HepG2 (cell line): ENCODE results near the gene C5AR1. TPM values are rescaled to one million over a fixed set of nuclear protein-coding genes. Genes with fewer than 3 reads are reported as not detected.

Experiments used
- CHD4 ChIP-seq: fragments of 200-600 bp; sonication (generic); IDR thresholded peaks from 2 replicates; pipeline ENCODE4 v1.7.0; 2017; ENCODE audit warnings: mild to moderate bottlenecking, low read length, borderline replicate concordance
- FLYWCH1 ChIP-seq: sonication (generic); formaldehyde crosslinking; IDR thresholded peaks from 2 replicates; pipeline ENCODE4 v1.8.1; 2023; ENCODE audit warnings: mild to moderate bottlenecking, missing genetic modification reagents
- HMGA1 ChIP-seq: sonication (generic); formaldehyde crosslinking; conservative IDR thresholded peaks from 2 replicates; pipeline ENCODE4 v1.4.0; 2020; ENCODE audit warnings: missing genetic modification reagents
- HOXA9 ChIP-seq: sonication (generic); formaldehyde crosslinking; IDR thresholded peaks from 2 replicates; pipeline ENCODE4 v1.8.1; 2022; ENCODE audit warnings: missing genetic modification reagents, mild to moderate bottlenecking, moderate library complexity, borderline replicate concordance
- NRL ChIP-seq: sonication (generic); formaldehyde crosslinking; IDR thresholded peaks from 2 replicates; pipeline ENCODE4 v1.5.0; 2020; ENCODE audit warnings: missing genetic modification reagents, mild to moderate bottlenecking, moderate library complexity, borderline replicate concordance
- POGZ ChIP-seq: sonication (generic); formaldehyde crosslinking; IDR thresholded peaks from 2 replicates; pipeline ENCODE4 v1.4.0; 2020; ENCODE audit warnings: mild to moderate bottlenecking, missing genetic modification reagents
- PPARG ChIP-seq: conservative IDR thresholded peaks from 2 replicates; pipeline ENCODE4 v1.6.1; 2016; ENCODE audit warnings: missing biosample characterization, missing genetic modification reagents
- RXRB ChIP-seq: IDR thresholded peaks from 2 replicates; pipeline ENCODE4 v1.6.1; 2016; ENCODE audit warnings: borderline replicate concordance, missing genetic modification reagents, missing compliant biosample characterization
- SAP130 ChIP-seq: IDR thresholded peaks from 2 replicates; pipeline ENCODE4 v1.6.1; 2016; ENCODE audit warnings: low read depth
- SCMH1 ChIP-seq: sonication (generic); formaldehyde crosslinking; IDR thresholded peaks from 2 replicates; pipeline ENCODE4 v1.9.0; 2021; ENCODE audit warnings: missing genetic modification reagents, mild to moderate bottlenecking, borderline replicate concordance
- TCF7L2 ChIP-seq: IDR thresholded peaks from 2 replicates; pipeline ENCODE4 v1.6.1; 2011; ENCODE audit warnings: mild to moderate bottlenecking, low read depth, low read length, moderate library complexity
- TGIF2 ChIP-seq: IDR thresholded peaks from 2 replicates; pipeline ENCODE4 v1.6.1; 2016; ENCODE audit warnings: control low read depth, missing compliant biosample characterization
- XRCC5 ChIP-seq: fragments of 200-400 bp; formaldehyde crosslinking; optimal IDR thresholded peaks from 2 replicates; pipeline ENCODE3; 2017; ENCODE audit warnings: mild to moderate bottlenecking, low read length
- ZNF333 ChIP-seq: sonication (generic); formaldehyde crosslinking; IDR thresholded peaks from 2 replicates; pipeline ENCODE4 v1.4.0; 2020; ENCODE audit warnings: mild to moderate bottlenecking, missing genetic modification reagents, borderline replicate concordance
- ZNF550 ChIP-seq: sonication (generic); formaldehyde crosslinking; IDR thresholded peaks from 2 replicates; pipeline ENCODE4 v1.4.0; 2020; ENCODE audit warnings: mild to moderate bottlenecking, missing genetic modification reagents, borderline replicate concordance
- ZNF768 ChIP-seq: sonication (generic); formaldehyde crosslinking; IDR thresholded peaks from 2 replicates; pipeline ENCODE4 v1.4.0; 2020; ENCODE audit warnings: missing genetic modification reagents
- polyA plus RNA-seq, 8 experiments: library from polyadenylated mRNA; depleted of rRNA in 3 of 8; stranded (reverse) in 7 of 8; unstranded in 1 of 8; fragments of >200 nt; fragmentation: Illumina TruSeq in 4 of 8; extraction: Trizol in 4 of 8; gene quantifications; 2 replicates each; pipeline versions ENCODE4 v1.2.1 to v1.2.3, GENCODE V29; 2011 to 2016; ENCODE audit warnings: low read depth in 4 of 8, missing spikeins in 1 of 8, mixed read lengths in 1 of 8; ENCODE audit not compliant: insufficient read depth in 1 of 8
- total RNA-seq, 5 experiments: library from RNA; depleted of rRNA; stranded (reverse); fragments of >200 nt; fragmentation: Illumina TruSeq; extraction: Trizol; gene quantifications; 2 replicates each; pipeline ENCODE4 v1.2.3, GENCODE V29; 2016; ENCODE audit warnings: low read depth in 1 of 5
- TF ChIP-seq, protein P1 (sequence below): sonication (generic); formaldehyde crosslinking; IDR thresholded peaks from 2 replicates; pipeline ENCODE4 v1.4.0; 2020; ENCODE audit warnings: missing genetic modification reagents
- TF ChIP-seq, protein P2 (sequence below): sonication (generic); formaldehyde crosslinking; IDR thresholded peaks from 2 replicates; pipeline ENCODE4 v1.4.0; 2020; ENCODE audit warnings: missing genetic modification reagents, borderline replicate concordance
- TF ChIP-seq, protein P3 (sequence below): sonication (generic); formaldehyde crosslinking; IDR thresholded peaks from 2 replicates; pipeline ENCODE4 v1.8.1; 2022; ENCODE audit warnings: mild to moderate bottlenecking, missing genetic modification reagents
- TF ChIP-seq, protein P4 (sequence below): sonication (generic); formaldehyde crosslinking; conservative IDR thresholded peaks from 2 replicates; pipeline ENCODE4 v1.5.0; 2020; ENCODE audit warnings: missing genetic modification reagents

Gene C5AR1
- total and polyA plus RNA-seq, 2 of the 13 experiments (the other 11 are each of a cell fraction or from before 2014, with no cell fraction given): 0.07 to 1.6 TPM

DNA sequence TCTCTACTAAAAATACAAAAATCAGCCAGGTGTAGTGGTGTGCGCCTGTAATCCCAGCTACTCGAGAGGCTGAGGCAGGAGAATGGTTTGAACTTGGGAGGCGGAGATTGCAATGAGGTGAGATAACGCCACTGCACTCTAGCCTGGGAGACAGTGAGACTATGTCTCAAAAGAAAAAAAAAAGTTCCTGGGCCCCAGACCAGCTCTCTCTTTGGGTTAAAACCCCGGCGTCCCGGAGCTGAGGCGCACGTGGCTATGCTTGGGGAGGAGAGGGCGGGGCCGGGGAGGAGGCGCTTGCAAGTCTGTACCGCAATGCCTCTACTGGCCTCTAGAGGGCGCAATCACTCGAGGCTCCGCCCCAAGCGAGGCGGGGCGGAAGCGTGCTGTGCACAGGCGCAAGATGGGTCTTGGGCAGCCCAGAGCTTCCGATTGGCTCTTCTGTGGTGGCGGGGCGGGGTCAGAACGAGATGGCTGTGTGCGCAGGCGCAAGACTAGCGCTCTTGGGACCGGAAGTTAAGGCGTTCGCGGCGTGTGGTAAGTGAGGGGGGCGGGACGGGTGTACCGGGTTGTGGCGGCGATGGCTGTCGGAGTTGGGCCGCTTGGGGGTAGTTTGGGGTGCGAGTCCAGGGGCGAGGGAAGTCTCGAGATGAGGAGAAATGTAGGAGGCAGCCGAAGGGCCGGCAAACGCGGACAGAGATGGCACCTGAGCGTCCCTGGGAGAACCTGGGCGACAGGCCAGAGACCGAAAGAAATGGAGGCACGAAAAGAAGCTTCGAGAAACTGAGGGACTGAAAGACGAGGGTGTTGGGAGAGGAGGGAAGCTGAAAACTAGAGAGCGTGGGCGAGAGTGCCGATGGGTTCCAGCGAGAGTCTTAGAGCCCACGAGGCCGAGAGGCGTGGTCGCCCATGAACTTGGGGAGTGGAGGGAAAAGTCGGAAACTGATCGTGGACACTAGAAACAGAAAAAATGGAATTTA lies 39.4 kb downstream of the C5AR1 start, which contains the start of gene DHX34 (continued):
- TF ChIP-seq ZNF333 (CRISPR knock-in tag): no peak
- TF ChIP-seq ZNF768: 0 out of 2 replicates have a peak, but pooled peaks have one; percentile 39
- TF ChIP-seq, protein P1, sequence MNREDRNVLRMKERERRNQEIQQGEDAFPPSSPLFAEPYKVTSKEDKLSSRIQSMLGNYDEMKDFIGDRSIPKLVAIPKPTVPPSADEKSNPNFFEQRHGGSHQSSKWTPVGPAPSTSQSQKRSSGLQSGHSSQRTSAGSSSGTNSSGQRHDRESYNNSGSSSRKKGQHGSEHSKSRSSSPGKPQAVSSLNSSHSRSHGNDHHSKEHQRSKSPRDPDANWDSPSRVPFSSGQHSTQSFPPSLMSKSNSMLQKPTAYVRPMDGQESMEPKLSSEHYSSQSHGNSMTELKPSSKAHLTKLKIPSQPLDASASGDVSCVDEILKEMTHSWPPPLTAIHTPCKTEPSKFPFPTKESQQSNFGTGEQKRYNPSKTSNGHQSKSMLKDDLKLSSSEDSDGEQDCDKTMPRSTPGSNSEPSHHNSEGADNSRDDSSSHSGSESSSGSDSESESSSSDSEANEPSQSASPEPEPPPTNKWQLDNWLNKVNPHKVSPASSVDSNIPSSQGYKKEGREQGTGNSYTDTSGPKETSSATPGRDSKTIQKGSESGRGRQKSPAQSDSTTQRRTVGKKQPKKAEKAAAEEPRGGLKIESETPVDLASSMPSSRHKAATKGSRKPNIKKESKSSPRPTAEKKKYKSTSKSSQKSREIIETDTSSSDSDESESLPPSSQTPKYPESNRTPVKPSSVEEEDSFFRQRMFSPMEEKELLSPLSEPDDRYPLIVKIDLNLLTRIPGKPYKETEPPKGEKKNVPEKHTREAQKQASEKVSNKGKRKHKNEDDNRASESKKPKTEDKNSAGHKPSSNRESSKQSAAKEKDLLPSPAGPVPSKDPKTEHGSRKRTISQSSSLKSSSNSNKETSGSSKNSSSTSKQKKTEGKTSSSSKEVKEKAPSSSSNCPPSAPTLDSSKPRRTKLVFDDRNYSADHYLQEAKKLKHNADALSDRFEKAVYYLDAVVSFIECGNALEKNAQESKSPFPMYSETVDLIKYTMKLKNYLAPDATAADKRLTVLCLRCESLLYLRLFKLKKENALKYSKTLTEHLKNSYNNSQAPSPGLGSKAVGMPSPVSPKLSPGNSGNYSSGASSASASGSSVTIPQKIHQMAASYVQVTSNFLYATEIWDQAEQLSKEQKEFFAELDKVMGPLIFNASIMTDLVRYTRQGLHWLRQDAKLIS (CRISPR knock-in tag): no peak
- peak; percentile 93 for TF ChIP-seq XRCC5
- no peak for TF ChIP-seq TCF7L2
- peak; percentile 46; the same call in 1 of the 2 replicates for TF ChIP-seq NRL (CRISPR knock-in tag)
- no peak for TF ChIP-seq SCMH1 (CRISPR knock-in tag)
- TF ChIP-seq HOXA9 (CRISPR knock-in tag): no peak
- TF ChIP-seq, protein P2, sequence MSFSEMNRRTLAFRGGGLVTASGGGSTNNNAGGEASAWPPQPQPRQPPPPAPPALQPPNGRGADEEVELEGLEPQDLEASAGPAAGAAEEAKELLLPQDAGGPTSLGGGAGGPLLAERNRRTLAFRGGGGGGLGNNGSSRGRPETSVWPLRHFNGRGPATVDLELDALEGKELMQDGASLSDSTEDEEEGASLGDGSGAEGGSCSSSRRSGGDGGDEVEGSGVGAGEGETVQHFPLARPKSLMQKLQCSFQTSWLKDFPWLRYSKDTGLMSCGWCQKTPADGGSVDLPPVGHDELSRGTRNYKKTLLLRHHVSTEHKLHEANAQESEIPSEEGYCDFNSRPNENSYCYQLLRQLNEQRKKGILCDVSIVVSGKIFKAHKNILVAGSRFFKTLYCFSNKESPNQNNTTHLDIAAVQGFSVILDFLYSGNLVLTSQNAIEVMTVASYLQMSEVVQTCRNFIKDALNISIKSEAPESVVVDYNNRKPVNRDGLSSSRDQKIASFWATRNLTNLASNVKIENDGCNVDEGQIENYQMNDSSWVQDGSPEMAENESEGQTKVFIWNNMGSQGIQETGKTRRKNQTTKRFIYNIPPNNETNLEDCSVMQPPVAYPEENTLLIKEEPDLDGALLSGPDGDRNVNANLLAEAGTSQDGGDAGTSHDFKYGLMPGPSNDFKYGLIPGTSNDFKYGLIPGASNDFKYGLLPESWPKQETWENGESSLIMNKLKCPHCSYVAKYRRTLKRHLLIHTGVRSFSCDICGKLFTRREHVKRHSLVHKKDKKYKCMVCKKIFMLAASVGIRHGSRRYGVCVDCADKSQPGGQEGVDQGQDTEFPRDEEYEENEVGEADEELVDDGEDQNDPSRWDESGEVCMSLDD (CRISPR knock-in tag): no peak
- TF ChIP-seq, protein P3, sequence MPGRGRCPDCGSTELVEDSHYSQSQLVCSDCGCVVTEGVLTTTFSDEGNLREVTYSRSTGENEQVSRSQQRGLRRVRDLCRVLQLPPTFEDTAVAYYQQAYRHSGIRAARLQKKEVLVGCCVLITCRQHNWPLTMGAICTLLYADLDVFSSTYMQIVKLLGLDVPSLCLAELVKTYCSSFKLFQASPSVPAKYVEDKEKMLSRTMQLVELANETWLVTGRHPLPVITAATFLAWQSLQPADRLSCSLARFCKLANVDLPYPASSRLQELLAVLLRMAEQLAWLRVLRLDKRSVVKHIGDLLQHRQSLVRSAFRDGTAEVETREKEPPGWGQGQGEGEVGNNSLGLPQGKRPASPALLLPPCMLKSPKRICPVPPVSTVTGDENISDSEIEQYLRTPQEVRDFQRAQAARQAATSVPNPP: 0 out of 2 replicates have a peak, but pooled peaks have one; percentile 24
- TF ChIP-seq SAP130: peak; percentile 93
- peak; percentile 47; the same call in 1 of the 2 replicates for TF ChIP-seq TGIF2 (CRISPR knock-in tag)
- TF ChIP-seq RXRB (CRISPR knock-in tag): peak; percentile 4; the same call in 1 of the 2 replicates
- peak; percentile 59 for TF ChIP-seq POGZ (CRISPR knock-in tag)
- TF ChIP-seq PPARG (CRISPR knock-in tag): no peak
- TF ChIP-seq, protein P4, sequence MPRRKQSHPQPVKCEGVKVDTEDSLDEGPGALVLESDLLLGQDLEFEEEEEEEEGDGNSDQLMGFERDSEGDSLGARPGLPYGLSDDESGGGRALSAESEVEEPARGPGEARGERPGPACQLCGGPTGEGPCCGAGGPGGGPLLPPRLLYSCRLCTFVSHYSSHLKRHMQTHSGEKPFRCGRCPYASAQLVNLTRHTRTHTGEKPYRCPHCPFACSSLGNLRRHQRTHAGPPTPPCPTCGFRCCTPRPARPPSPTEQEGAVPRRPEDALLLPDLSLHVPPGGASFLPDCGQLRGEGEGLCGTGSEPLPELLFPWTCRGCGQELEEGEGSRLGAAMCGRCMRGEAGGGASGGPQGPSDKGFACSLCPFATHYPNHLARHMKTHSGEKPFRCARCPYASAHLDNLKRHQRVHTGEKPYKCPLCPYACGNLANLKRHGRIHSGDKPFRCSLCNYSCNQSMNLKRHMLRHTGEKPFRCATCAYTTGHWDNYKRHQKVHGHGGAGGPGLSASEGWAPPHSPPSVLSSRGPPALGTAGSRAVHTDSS (CRISPR knock-in tag): no peak
- no peak for TF ChIP-seq ZNF550 (CRISPR knock-in tag)
- no peak for TF ChIP-seq CHD4
- no peak for TF ChIP-seq HMGA1 (CRISPR knock-in tag)
- no peak for TF ChIP-seq FLYWCH1 (CRISPR knock-in tag)
